ENCODE measurements around the gene AKR7A3.

The AKR7A3 gene

GRCh38 chr1:19330449-19331135 lies 42.0 kb upstream of the AKR7A3 start:
- TF ChIP-seq CTCF (IDR thresholded peaks at IDR 0.05): no peak

- no peak for TF ChIP-seq CTCF (IDR thresholded peaks at IDR 0.05)
Measured at GRCh38 chr1:19329611-19330010, 41.0 kb upstream of the AKR7A3 start.

- no peak for TF ChIP-seq CTCF (IDR thresholded peaks at IDR 0.05)
Measured at GRCh38 chr1:19329188-19329587, 40.6 kb upstream of the AKR7A3 start.

- no peak for TF ChIP-seq CTCF (IDR thresholded peaks at IDR 0.05)
Measured at GRCh38 chr1:19328486-19328885, 39.9 kb upstream of the AKR7A3 start.

- TF ChIP-seq CTCF (IDR thresholded peaks at IDR 0.05): no peak
Measured at GRCh38 chr1:19327736-19328135, 39.2 kb upstream of the AKR7A3 start.

GRCh38 chr1:19327301-19327700 lies 38.7 kb upstream of the AKR7A3 start:
- no peak for TF ChIP-seq CTCF (IDR thresholded peaks at IDR 0.05)

- TF ChIP-seq CTCF (IDR thresholded peaks at IDR 0.05): no peak
Measured at GRCh38 chr1:19326748-19327065, 38.1 kb upstream of the AKR7A3 start.
